ENCODE results near the gene C9orf57.

DNA sequence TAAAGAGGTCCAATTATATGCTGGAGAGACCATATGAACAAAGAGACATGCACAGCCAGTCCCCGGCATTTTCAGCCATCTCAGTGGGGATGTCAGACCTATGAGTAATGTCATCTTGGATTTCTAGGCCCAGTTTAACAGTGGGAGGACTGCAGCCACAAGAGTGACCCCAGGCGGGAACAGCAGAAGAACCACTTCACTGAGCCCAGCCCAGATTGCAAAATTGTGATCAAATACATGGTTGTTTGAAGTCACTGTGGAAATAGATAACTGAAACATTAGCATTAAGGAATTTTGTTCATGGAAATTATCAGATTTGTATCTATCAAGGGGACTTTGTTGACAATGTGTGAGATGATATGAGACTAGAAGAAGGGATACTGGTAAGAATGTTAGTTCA, 42.1 kb upstream of the C9orf57 start:
- TF ChIP-seq, protein P1, sequence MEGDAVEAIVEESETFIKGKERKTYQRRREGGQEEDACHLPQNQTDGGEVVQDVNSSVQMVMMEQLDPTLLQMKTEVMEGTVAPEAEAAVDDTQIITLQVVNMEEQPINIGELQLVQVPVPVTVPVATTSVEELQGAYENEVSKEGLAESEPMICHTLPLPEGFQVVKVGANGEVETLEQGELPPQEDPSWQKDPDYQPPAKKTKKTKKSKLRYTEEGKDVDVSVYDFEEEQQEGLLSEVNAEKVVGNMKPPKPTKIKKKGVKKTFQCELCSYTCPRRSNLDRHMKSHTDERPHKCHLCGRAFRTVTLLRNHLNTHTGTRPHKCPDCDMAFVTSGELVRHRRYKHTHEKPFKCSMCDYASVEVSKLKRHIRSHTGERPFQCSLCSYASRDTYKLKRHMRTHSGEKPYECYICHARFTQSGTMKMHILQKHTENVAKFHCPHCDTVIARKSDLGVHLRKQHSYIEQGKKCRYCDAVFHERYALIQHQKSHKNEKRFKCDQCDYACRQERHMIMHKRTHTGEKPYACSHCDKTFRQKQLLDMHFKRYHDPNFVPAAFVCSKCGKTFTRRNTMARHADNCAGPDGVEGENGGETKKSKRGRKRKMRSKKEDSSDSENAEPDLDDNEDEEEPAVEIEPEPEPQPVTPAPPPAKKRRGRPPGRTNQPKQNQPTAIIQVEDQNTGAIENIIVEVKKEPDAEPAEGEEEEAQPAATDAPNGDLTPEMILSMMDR (optimal IDR thresholded peaks at IDR 0.05 in 1 of 3, IDR thresholded peaks at IDR 0.05 in 1 of 3, conservative IDR thresholded peaks at IDR 0.05 in 1 of 3; ENCODE audit: extremely low read depth in 1 of 3, insufficient read depth in 2 of 3, low read length in 3 of 3) = no peak
- no peak for TF ChIP-seq EZH2 (IDR thresholded peaks at IDR 0.05; ENCODE audit: low read length)
